SK-N-MC (cell line): ENCODE measurements around the gene DERA.

ENCODE experiments used
- EZH2 ChIP-seq: fragments of 200-600 bp; sonication (generic); IDR thresholded peaks from one replicate; pipeline ENCODE4 v1.6.1; 2017; ENCODE audit warnings: antibody characterized with exemption
- FOXP2 ChIP-seq: optimal IDR thresholded peaks from 2 replicates; pipeline ENCODE3; 2011; ENCODE audit warnings: mild to moderate bottlenecking, moderate library complexity; ENCODE audit not compliant: insufficient read depth; ENCODE audit errors: extremely low read length, control extremely low read depth
- POLR2AphosphoS5 ChIP-seq: IDR thresholded peaks from 2 replicates; pipeline ENCODE4 v1.6.1; 2012; ENCODE audit warnings: mild to moderate bottlenecking, low read depth, low read length, borderline replicate concordance

- TF ChIP-seq POLR2AphosphoS5 (no peak), EZH2 (no peak), FOXP2 (no peak)
Observed at GRCh38 chr12:15963271-15963670, 52.1 kb downstream of the DERA start.
